Natural killer cell (primary cell): ENCODE results near the gene ATN1. TPM values are rescaled to one million over a fixed set of nuclear protein-coding genes. Genes with fewer than 3 reads are reported as not detected.

Experiments
- ATAC-seq, 3 donors: fragments of 150-1000 bp in 2 of 3; fragments of 200-7000 bp in 1 of 3; cut with Tn5 transposase; 1 replicate in 1 of 3; 2 replicates in 2 of 3; pipeline ENCODE4 v1.10.0; 2021; ENCODE audit warnings: mild to moderate bottlenecking in 2 of 3, moderate library complexity in 2 of 3
- DNase-seq, 2 donors: peaks; one replicate each; pipeline versions ENCODE4 v3.0.0 to v3.0.0-alpha.2; 2013 to 2021; ENCODE audit warnings: mixed read lengths in 1 of 2
- H3K27ac ChIP-seq: one replicate; pipeline ENCODE4 v1.5.1; 2013; ENCODE audit warnings: mild to moderate bottlenecking, low read length
- H3K27me3 ChIP-seq: one replicate; pipeline ENCODE4 v1.6.1; 2013; ENCODE audit warnings: low read length; ENCODE audit not compliant: control insufficient read depth, insufficient read depth
- H3K36me3 ChIP-seq: one replicate; pipeline ENCODE4 v1.6.1; 2013; ENCODE audit warnings: low read length; ENCODE audit not compliant: control insufficient read depth, insufficient read depth
- H3K4me1 ChIP-seq: one replicate; pipeline ENCODE4 v1.6.1; 2013; ENCODE audit warnings: low read length; ENCODE audit not compliant: control insufficient read depth, insufficient read depth
- H3K4me3 ChIP-seq: one replicate; pipeline ENCODE4 v1.5.1; 2013; ENCODE audit warnings: low read length
- H3K9me3 ChIP-seq: one replicate; pipeline ENCODE4 v1.6.1; 2013; ENCODE audit warnings: low read length; ENCODE audit not compliant: control insufficient read depth, insufficient read depth
- H3K27ac Mint-ChIP-seq, 2 donors: one replicate each; pipeline ENCODE4 v1.8.0; 2022; ENCODE audit warnings: mild to moderate bottlenecking in 2 of 2, mixed read lengths in 2 of 2, moderate library complexity in 1 of 2
- H3K27me3 Mint-ChIP-seq, 2 donors: one replicate each; pipeline ENCODE4 v1.8.0; 2022; ENCODE audit warnings: low read depth in 2 of 2, mixed read lengths in 2 of 2
- H3K36me3 Mint-ChIP-seq: one replicate; pipeline ENCODE4 v1.8.0; 2022; ENCODE audit warnings: mixed read lengths
- H3K4me1 Mint-ChIP-seq, 2 donors: one replicate each; pipeline ENCODE4 v1.8.0; 2022; ENCODE audit warnings: mixed read lengths in 2 of 2
- H3K4me3 Mint-ChIP-seq: one replicate; pipeline ENCODE4 v1.8.0; 2022; ENCODE audit warnings: mild to moderate bottlenecking, moderate library complexity, mixed read lengths
- H3K9me3 Mint-ChIP-seq, 2 donors: one replicate each; pipeline ENCODE4 v1.8.0; 2022; ENCODE audit warnings: mixed read lengths in 2 of 2
- WGBS: methylation state at CpG from one replicate; pipeline ENCODE4 v1.1.7; 2013; ENCODE audit warnings: missing lambda C conversion rate; ENCODE audit not compliant: insufficient coverage; 5-methylcytosine and 5-hydroxymethylcytosine counted together
- intact Hi-C: fragments of 100-400 bp; cut with micrococcal nuclease; formaldehyde crosslinking; loops from one replicate; pipeline ENCODE4 v1.14.2; 2022
- total RNA-seq, 4 donors: library from RNA; stranded (reverse); fragments of 120-200 nt in 1 of 4; gene quantifications; one replicate each; pipeline versions ENCODE4 v1.2.3 to v1.2.4, GENCODE V29; 2013 to 2022
- TF ChIP-seq, protein P1 (sequence below): fragments of 200-600 bp; IDR thresholded peaks from one replicate; pipeline ENCODE4 v1.8.0; 2022; ENCODE audit warnings: antibody characterized with exemption

The ATN1 gene
- total RNA-seq, 3 donors from 2014 or later (not counting 1 experiment from before 2014, with no cell fraction given), result 29.3 to 34.0 (median 31.9) TPM

DNA sequence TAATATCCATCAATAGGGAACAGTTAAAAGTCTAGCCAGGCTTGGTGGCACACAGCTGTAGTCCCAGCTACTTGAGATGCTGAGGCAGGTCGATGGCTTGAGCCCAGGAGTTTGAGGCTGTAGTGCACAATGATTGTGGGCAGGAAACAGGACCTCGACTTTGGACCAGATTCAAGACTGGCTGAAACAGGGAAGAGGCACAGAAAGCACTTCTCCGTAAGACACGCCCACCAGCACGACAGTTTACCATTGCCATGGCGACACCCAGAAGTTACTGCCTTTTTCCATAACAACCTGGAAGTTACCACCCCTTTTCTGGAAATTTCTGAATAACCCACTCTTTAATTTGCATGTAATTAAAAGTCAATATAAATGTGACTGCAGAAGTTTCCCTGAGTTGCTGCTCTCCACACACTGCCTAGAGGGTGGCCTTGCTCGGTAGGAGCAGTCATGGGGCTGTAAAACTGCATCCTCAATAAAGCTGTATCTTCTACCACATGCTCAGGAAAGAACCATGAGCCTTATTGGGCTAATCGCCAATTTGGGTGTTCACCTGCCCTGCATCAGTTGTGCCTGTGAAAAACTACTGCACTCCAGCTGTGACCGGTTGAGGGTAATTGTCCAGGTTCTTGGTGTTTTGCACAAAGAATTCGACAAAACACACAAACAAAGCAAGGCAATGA, 27.8 kb upstream of the ATN1 start:
- H3K9me3 ChIP-seq, result no peaks in the 10 kb centered on the region
- H3K4me3 Mint-ChIP-seq, result no peak overlapping the region
- intact Hi-C loops, result no loop called here
- TF ChIP-seq, protein P1, sequence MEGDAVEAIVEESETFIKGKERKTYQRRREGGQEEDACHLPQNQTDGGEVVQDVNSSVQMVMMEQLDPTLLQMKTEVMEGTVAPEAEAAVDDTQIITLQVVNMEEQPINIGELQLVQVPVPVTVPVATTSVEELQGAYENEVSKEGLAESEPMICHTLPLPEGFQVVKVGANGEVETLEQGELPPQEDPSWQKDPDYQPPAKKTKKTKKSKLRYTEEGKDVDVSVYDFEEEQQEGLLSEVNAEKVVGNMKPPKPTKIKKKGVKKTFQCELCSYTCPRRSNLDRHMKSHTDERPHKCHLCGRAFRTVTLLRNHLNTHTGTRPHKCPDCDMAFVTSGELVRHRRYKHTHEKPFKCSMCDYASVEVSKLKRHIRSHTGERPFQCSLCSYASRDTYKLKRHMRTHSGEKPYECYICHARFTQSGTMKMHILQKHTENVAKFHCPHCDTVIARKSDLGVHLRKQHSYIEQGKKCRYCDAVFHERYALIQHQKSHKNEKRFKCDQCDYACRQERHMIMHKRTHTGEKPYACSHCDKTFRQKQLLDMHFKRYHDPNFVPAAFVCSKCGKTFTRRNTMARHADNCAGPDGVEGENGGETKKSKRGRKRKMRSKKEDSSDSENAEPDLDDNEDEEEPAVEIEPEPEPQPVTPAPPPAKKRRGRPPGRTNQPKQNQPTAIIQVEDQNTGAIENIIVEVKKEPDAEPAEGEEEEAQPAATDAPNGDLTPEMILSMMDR, result no peak
- DNase-seq (no peak), ATAC-seq (no peak)
- H3K4me1 ChIP-seq, result peaks cover 9% of the 10 kb centered on the region
- H3K4me1 Mint-ChIP-seq, result no peaks in the 10 kb centered on the region
- no peaks in the 10 kb centered on the region for H3K36me3 ChIP-seq
- no peak overlapping the region for H3K4me3 ChIP-seq
- H3K36me3 Mint-ChIP-seq, result no peaks in the 10 kb centered on the region
- WGBS, result 41% methylated on average over 10 of the region's 10 CpGs
- no peak overlapping the region for H3K27ac Mint-ChIP-seq
- H3K27me3 ChIP-seq, result no peaks in the 10 kb centered on the region
- H3K27ac ChIP-seq, result no peak overlapping the region
- no peaks in the 10 kb centered on the region for H3K9me3 Mint-ChIP-seq
- no peaks in the 10 kb centered on the region for H3K27me3 Mint-ChIP-seq

DNA sequence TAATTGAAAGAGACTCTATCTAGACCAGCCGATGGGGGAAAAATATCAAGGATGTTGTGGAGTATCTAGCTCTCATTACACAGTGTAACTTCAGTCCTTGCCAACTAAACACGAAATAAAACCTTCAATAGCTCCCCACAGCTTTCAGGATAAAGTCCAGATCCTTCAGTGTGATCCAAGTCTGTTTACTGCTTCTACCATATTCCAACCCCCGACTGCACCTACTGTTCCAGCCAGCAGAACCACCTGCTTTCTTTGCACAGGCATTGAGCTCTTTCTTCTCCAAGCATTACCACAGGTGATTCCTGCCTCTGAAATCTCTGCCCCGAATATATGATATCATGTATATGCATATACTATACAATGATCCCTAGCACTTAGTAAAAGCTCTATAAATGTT, 25.3 kb upstream of the ATN1 start:
- Mint-ChIP-seq H3K4me1 (no peaks in the 10 kb centered on the region), H3K36me3 (no peaks in the 10 kb centered on the region), H3K9me3 (no peaks in the 10 kb centered on the region), H3K27ac (no peak overlapping the region), H3K4me3 (no peak overlapping the region), H3K27me3 (no peaks in the 10 kb centered on the region)
- no peaks in the 10 kb centered on the region for H3K9me3 ChIP-seq
- 91% methylated on average over 2 of the region's 4 CpGs for WGBS
- peaks cover 14% of the 10 kb centered on the region for H3K4me1 ChIP-seq
- H3K36me3 ChIP-seq, result no peaks in the 10 kb centered on the region
- no peaks in the 10 kb centered on the region for H3K27me3 ChIP-seq
- H3K4me3 ChIP-seq, result no peak overlapping the region
- H3K27ac ChIP-seq, result no peak overlapping the region
- intact Hi-C loops, result no loop called here
- TF ChIP-seq, protein P1, result no peak
- ATAC-seq, result no peak
- no peak for DNase-seq

DNA sequence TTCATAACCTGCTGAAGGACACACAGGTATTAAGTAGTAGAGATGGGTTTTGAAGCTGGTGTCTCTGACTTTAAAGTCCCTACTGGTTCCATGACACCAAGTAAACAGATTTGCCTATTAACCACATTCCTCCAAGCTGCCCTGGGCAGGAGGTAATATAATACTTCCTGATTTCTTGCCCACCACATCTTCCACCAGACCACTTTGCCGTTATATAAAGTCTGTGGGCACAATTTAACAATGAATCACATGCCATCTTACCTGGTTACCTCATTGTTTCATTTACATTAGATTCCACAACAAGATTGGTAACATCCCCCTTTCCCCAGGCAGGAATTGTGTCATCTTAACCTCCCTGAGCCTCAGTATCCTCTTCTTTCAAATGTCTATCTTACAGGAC, 24.0 kb upstream of the ATN1 start:
- WGBS, result 43% methylated on average over 1 of the region's 1 CpG
- ATAC-seq, result no peak

More for the DNA sequence above, 24.0 kb upstream of the ATN1 start:
- H3K27me3 ChIP-seq, result no peaks in the 10 kb centered on the region
- H3K27me3 Mint-ChIP-seq, result no peaks in the 10 kb centered on the region
- no peaks in the 10 kb centered on the region for H3K4me1 Mint-ChIP-seq
- no peak for DNase-seq
- H3K36me3 ChIP-seq, result no peaks in the 10 kb centered on the region
- H3K4me3 ChIP-seq, result no peak overlapping the region
- H3K36me3 Mint-ChIP-seq, result no peaks in the 10 kb centered on the region
- intact Hi-C loops, result loop anchor here (1.0 kb wide), 2 partner anchors 12 to 30 kb away; partner anchors contain the start of gene SPSB2
- H3K27ac Mint-ChIP-seq, result no peak overlapping the region
- H3K27ac ChIP-seq, result no peak overlapping the region
- TF ChIP-seq, protein P1, result no peak
- H3K9me3 ChIP-seq, result no peaks in the 10 kb centered on the region
- peaks cover 14% of the 10 kb centered on the region for H3K4me1 ChIP-seq
- H3K9me3 Mint-ChIP-seq, result no peaks in the 10 kb centered on the region
- H3K4me3 Mint-ChIP-seq, result no peak overlapping the region
